GM18861 (cell line): ENCODE results near the gene TRIM42.

Experiments used
- ATAC-seq: cut with Tn5 transposase; IDR thresholded peaks from one replicate; pipeline ENCODE4 v1.9.1; 2021; ENCODE audit not compliant: unreplicated experiment

TRIM42 gene

GRCh38 chr3:140677764-140678163 lies at the start of gene TRIM42:
TRIM42 (plus strand) TSS chr3:140678064; CDS start chr3:140678230, 166 bp downstream.
- no peak for ATAC-seq

- ATAC-seq = no peak
Measured at GRCh38 chr3:140628606-140629005, 49.3 kb upstream of the TRIM42 start.

- no peak for ATAC-seq
Measured at GRCh38 chr3:140629357-140630137, 48.3 kb upstream of the TRIM42 start.

- no peak for ATAC-seq
Measured at GRCh38 chr3:140630366-140630765, 47.5 kb upstream of the TRIM42 start.

- ATAC-seq = no peak
Measured at GRCh38 chr3:140630866-140631265, 47.0 kb upstream of the TRIM42 start.

GRCh38 chr3:140635276-140635675 lies 42.6 kb upstream of the TRIM42 start:
- no peak for ATAC-seq

GRCh38 chr3:140636406-140637138 lies 41.3 kb upstream of the TRIM42 start:
- ATAC-seq = no peak

GRCh38 chr3:140651287-140651686 lies 26.6 kb upstream of the TRIM42 start:
- no peak for ATAC-seq

- no peak for ATAC-seq
Measured at GRCh38 chr3:140655678-140656077, 22.2 kb upstream of the TRIM42 start.

GRCh38 chr3:140664111-140664510 lies 13.8 kb upstream of the TRIM42 start:
- no peak for ATAC-seq

GRCh38 chr3:140682586-140682985 lies 4.7 kb downstream of the TRIM42 start:
- no peak for ATAC-seq

- no peak for ATAC-seq
Measured at GRCh38 chr3:140686128-140686527, 8.3 kb downstream of the TRIM42 start.

GRCh38 chr3:140686948-140687347 lies 9.1 kb downstream of the TRIM42 start:
- ATAC-seq = no peak

GRCh38 chr3:140695361-140696061 lies 17.6 kb downstream of the TRIM42 start:
- peak; percentile 49 for ATAC-seq

GRCh38 chr3:140699516-140700231 lies 21.8 kb downstream of the TRIM42 start:
- ATAC-seq = no peak

GRCh38 chr3:140702281-140702680 lies 24.4 kb downstream of the TRIM42 start:
- ATAC-seq = no peak

- ATAC-seq = no peak
Measured at GRCh38 chr3:140703496-140703895, 25.6 kb downstream of the TRIM42 start.

GRCh38 chr3:140704733-140705132 lies 26.9 kb downstream of the TRIM42 start:
- ATAC-seq = no peak

- no peak for ATAC-seq
Measured at GRCh38 chr3:140705954-140706353, 28.1 kb downstream of the TRIM42 start.

GRCh38 chr3:140706360-140706759 lies 28.5 kb downstream of the TRIM42 start:
- ATAC-seq = no peak

GRCh38 chr3:140708815-140709214 lies 31.0 kb downstream of the TRIM42 start:
- ATAC-seq = no peak
